Panc1 (cell line): ENCODE results near the gene CEP128.

Experiments
- CTCF ChIP-seq: fragments of 450-650 bp; IDR thresholded peaks from 2 replicates; pipeline ENCODE4 v1.5.1; 2017; ENCODE audit warnings: mild to moderate bottlenecking
- POLR2AphosphoS5 ChIP-seq: IDR thresholded peaks from 2 replicates; pipeline ENCODE4 v1.6.1; 2012; ENCODE audit warnings: mild to moderate bottlenecking, low read depth, low read length, moderate library complexity
- REST ChIP-seq, 2 experiments: IDR thresholded peaks; 2 replicates each; pipeline ENCODE4 v1.6.1; 2011 to 2012; ENCODE audit warnings: low read depth in 2 of 2, control low read depth in 1 of 2, low read length in 1 of 2, mild to moderate bottlenecking in 1 of 2, moderate library complexity in 1 of 2; ENCODE audit not compliant: insufficient read depth in 1 of 2
- SIN3A ChIP-seq: IDR thresholded peaks from 2 replicates; pipeline ENCODE4 v1.6.1; 2012; ENCODE audit warnings: low read depth, mild to moderate bottlenecking, low read length, moderate library complexity, borderline replicate concordance; ENCODE audit not compliant: insufficient read depth

GRCh38 chr14:80946797-80947196 lies 5.3 kb upstream of the CEP128 start:
- no peak for TF ChIP-seq POLR2AphosphoS5
- TF ChIP-seq CTCF: no peak
- no peak for TF ChIP-seq REST (IDR thresholded peaks at IDR 0.05; ENCODE audit: insufficient read depth in 1 of 2, low read depth in 2 of 2, low read length in 1 of 2)
- no peak for TF ChIP-seq SIN3A
